ENCODE data around the gene CYP4A22.
A peak's percentile ranks its signal among the peaks of the same experiment; 100 is the strongest.

The CYP4A22 gene

GRCh38 chr1:47196622-47197021 is 59.4 kb downstream of the CYP4A22 start:
- TF ChIP-seq NFIC (IDR thresholded peaks at IDR 0.05): peak; percentile 51
- no peak for TF ChIP-seq EGR1 (IDR thresholded peaks at IDR 0.05)

GRCh38 chr1:47198214-47198613 is 61.0 kb downstream of the CYP4A22 start:
- no peak for TF ChIP-seq EP300 (IDR thresholded peaks at IDR 0.05; ENCODE audit: borderline replicate concordance)
- no peak for TF ChIP-seq ZBTB7A (IDR thresholded peaks at IDR 0.05; ENCODE audit: low read depth)
- no peak for TF ChIP-seq TEAD4 (IDR thresholded peaks at IDR 0.05)
- TF ChIP-seq YY1 (IDR thresholded peaks at IDR 0.05; ENCODE audit: low read depth): no peak
- no peak for TF ChIP-seq TCF12 (IDR thresholded peaks at IDR 0.05; ENCODE audit: low read depth)
- no peak for TF ChIP-seq FOXM1 (IDR thresholded peaks at IDR 0.05; ENCODE audit: borderline replicate concordance, low read depth)
- no peak for TF ChIP-seq USF1 (IDR thresholded peaks at IDR 0.05)

All from Ishikawa (cell line).